Activated CD4-positive, alpha-beta T cell treated with anti-CD3 and anti-CD28 coated beads, Interleukin-2, amount 50 U/mL, for 24 hours (primary cell): ENCODE data around the gene C16orf92.
"Not testable (repeated sequence)": the region's sequence is repeated elsewhere in the genome, so short reads cannot be mapped to it uniquely, and the experiment has no call there.

ENCODE experiments used
- DNase-seq, 2 donors: peaks; one replicate each; pipeline ENCODE4 v3.0.0-alpha.2; 2020; ENCODE audit warnings: low read depth in 1 of 2, low spot score in 1 of 2

Gene C16orf92

DNA sequence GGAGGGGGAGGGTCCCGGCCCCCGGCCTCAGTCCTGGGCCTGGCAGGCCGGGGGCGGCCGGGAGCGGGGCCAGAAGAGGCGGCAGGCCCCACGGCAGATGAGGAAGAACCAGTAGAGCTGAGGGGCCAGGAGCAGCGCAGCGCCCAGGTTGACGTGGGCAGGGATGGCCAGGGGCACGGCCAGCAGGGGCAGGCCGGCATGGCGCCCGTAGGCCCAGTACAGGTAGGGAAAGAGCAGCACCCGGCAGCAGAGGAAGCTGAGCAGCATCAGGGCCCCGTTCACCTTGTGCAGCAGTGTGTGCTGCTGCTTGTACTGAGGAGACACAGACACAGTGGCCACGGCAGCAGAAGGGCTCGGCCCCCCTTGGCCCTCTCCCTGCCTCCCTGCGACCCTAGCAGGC lies 2.2 kb downstream of the C16orf92 start:
- no peak for DNase-seq

DNA sequence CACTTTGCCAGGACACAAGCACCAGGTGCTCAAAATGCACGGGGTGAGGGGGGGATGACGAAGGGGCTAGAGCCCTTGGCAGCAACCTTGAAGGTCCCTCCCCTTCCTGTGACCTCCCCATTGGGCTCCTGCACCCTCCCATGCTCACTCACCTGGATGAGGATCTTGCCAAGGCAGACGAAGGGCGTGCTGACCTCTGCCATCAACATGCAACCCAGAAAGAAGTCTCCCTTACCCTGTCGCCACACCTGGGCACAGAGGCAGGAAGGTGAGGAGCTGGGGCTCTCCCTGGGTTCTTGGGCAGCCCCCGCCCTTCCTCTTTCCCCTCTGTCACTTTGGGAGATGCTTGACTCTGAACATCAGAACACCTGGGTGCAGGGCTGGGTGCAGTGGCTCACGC lies 2.6 kb downstream of the C16orf92 start:
- DNase-seq, result no peak

- DNase-seq, result no peak
Observed at GRCh38 chr16:30026449-30026848, 3.5 kb downstream of the C16orf92 start.

DNA sequence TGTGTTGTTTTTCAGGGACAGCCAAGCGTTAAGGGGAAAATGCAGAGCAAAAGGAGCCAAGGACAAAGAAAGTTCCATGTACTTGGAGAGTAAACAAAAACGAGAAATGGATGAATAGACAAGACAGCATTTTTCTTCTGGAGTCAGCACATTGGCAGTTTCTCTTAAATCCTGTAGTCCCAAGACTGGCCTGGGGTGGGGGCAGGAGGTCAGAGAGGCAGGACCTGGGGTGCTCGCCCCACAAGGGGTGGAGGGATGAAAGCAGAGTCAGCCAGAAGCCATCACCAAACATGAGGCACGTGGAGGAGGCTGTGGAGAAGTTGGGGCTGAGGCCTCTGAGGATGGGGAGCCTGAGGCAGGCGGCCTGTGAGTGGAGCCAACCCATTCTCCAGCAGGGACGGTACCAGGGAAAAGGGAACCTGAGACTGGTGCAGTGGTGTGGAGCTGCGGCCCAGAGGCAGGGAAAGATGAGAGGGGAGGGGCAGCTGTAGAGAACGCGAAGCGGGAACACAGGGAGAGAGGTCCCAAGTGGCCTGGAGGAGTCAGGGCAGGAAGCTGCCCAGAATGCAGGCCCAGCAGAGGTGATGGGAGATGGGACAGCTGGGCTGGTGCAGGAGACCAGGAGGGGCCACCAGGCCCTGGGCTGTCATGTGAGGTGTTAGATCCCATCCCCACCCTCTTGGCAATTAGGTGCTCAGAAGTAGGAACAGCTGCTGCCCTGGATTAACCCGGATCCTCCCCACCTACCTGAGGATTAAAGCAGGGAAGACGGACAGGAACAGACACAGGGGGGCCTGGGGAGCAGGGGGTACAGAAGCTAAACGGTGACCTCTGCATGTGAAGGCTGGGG lies 4.8 kb downstream of the C16orf92 start:
- DNase-seq, result no peak

GRCh38 chr16:30028438-30029076 lies 5.6 kb downstream of the C16orf92 start:
- DNase-seq, result no peak

GRCh38 chr16:30030011-30030685 lies 7.2 kb downstream of the C16orf92 start:
- DNase-seq, result no peak

DNA sequence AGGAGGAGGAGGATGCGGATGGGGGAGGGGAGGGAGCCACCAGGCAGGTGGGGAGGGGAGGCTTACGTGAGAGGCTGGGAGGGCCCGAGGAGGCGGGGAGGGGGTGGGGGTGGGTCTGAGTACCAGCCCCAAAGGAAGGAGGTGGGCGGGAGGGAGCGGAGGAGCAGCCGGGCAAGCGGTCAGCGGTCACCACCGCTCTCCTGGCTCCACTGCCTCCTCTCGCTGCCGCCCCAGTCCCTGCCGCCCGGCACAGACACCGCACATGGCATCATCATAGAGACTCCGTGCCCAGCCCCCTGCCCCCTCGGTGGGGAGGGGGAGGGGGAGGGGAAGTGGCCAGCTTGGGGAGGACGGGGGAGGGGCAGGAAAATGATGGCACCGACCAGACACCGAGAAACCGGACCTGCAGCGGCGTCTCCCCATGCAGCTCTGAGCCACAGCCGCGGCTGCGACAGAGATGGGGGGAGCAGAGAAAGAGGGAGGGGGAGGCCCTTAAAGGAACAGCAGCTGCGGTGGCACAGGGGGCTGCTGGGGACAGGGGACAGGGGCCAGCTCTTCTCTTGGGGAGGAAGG lies 7.9 kb downstream of the C16orf92 start, which contains the start of gene TLCD3B:
Gene TLCD3B (minus strand): TSS at position 431 of the 573 bp plus-strand sequence. CDS start 744 bp downstream, outside the sequence.
- DNase-seq, result no peak

DNA sequence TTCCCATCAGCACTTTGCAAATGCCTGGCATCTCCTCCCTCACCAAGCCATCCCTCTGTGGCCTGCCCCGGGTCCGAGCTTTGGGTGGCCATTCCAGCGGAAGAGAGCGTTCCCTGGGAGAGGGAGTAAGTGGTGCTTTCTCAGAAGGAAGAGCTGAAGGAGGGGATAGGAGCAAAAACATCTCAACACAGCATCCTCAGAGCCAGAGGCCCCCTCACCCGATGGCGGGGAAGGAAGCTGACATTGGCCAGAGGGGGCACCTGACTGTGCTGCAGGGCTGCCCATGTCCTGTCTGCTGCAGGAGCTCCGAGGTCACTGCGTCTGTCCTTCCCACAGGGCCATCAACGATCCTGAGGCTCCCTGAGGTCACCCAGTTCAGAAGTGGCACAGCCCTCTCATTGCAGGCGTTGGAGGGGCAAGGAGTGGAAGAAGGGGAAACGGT lies 8.5 kb downstream of the C16orf92 start:
- DNase-seq, result no peak

GRCh38 chr16:30032083-30032819 lies 9.3 kb downstream of the C16orf92 start:
- peak; percentile 38 to 58 for DNase-seq

DNA sequence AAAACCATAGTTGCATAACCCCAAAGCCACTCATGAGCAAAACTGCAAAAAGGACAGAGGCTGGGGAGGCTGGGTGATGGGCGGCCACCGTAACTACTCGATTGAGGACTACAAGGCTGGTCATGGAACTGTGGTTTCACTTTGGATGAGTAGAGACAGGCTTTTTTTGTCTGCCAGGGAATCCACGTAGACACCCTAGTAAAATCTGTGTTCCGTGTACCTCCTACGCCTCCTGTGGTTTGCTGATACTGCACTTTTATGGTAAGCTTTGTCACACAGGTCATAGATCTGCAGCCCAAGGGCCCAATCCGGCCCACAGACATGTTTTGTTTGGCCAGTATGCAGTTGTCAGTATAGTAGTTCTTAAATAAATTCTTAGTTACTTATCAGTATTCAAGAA lies 10.3 kb downstream of the C16orf92 start:
- DNase-seq, result no peak

- no peak for DNase-seq
Observed at GRCh38 chr16:30040221-30040620, 17.2 kb downstream of the C16orf92 start.

DNA sequence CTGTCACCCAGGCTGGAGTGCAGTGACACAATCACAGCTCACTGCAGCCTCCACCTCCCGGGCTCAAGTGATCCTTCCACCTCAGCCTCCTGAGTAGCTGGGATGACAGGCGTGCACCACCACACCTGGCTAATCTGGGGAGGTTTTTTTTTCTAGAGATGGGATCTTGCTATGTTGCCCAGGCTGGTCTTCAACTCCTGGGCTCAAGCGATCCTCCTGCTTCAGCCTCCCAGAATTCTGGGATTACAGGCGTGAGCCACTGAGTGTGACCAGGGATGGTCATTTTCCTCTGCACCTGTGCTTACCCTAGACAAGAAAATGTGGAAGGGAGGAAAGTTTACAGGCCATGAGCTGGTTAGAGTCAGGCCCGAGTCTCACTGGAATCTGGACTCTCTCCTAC lies 17.7 kb downstream of the C16orf92 start:
- DNase-seq, result not testable (repeated sequence)

GRCh38 chr16:30041841-30042240 lies 18.8 kb downstream of the C16orf92 start:
- DNase-seq, result no peak

- no peak for DNase-seq
Observed at GRCh38 chr16:30046178-30046577, 23.2 kb downstream of the C16orf92 start.

DNA sequence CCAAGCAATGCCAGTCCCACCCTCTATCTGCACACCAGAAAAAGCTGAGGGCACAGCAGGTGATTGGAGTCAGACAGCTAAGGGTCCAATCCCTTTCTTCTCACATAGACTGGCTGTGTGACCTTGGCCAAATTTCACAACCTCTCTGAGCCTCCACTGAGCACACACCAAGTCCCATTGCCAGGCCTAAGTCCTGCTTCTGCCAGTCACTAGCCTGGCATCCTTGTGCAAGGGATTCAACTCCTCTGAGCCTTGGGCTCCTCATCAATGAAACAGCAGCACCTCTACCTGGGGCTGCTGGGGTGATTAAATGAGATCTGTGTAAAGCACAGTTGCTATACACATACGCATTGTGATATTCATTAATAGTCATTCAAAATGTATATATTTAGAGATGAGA lies 23.6 kb downstream of the C16orf92 start:
- no peak for DNase-seq

GRCh38 chr16:30049871-30050270 lies 26.9 kb downstream of the C16orf92 start:
- no peak for DNase-seq

DNA sequence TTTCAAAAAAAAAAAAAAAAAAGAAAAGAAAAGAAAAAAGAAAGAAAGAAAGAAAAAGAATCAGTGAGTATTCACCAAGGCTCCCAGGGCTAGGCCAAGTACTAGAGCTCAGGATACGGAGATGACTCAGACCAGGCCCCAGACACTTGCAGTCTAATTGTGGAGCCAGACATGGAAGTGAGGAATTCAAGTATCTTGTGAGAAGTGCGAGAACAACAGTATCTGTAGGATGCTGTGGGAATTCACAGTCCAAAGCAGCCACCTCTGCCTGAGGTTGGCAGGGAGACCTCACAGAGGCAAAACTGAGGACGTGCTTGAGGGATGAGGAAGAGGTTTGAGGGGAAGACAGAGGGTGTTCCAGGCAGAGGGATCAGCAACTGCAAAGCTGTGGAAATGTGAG lies 28.5 kb downstream of the C16orf92 start:
- DNase-seq, result no peak

DNA sequence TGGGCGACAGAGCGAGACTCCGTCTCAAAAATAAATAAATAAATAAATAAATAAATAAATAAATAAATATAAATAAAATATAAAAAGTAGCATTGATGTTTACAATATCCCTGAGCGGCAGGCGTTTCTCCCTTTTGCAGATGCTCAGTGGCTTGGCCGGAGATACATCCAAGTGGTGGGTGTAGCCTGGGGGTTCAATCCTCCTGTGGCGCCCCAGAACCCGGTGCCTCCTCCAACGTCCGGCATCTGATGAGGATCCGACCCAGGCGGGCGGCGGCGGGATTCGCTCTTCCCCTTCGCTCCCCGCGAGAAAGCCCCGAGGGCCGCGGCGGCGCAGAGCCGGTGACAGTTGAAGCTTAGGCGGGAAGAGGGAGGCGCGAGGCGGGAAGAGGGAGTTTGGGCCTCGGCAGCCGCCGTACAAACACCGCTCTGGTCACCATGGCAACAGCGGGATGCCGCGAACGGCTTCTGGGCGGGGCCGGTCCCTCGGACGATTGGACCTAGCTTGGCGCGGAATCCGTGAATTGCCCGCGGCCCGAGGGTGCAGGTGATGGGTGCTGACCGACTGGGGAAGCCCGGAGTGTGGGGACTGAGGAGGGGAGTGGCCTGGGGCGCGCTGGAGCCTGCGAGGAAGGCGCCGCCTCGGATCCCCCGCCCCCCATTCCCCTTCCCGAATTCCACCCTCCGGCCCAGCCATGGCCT lies 29.8 kb downstream of the C16orf92 start:
- DNase-seq, result peak; percentile 87 to 91

GRCh38 chr16:30053376-30054015 lies 30.5 kb downstream of the C16orf92 start:
- DNase-seq, result no peak

GRCh38 chr16:30054451-30054850 lies 31.5 kb downstream of the C16orf92 start:
- no peak for DNase-seq
